WTC11 (cell line): ENCODE data around the gene ACSL4. TPM values are rescaled to one million over a fixed set of nuclear protein-coding genes. Genes with fewer than 3 reads are reported as not detected.

Source experiments
- ATAC-seq: fragments of 200-7000 bp; cut with Tn5 transposase; 2 replicates; pipeline ENCODE4 v1.10.0; 2021; ENCODE audit warnings: mild to moderate bottlenecking, moderate library complexity
- CTCF ChIA-PET: fragments of 300-600 bp; sonication (Branson Sonifier 250); formaldehyde crosslinking; loops from one replicate; lab custom pipeline; 2021; ENCODE audit warnings: antibody characterized with exemption; lab: Charles Lee
- POLR2A ChIA-PET: fragments of 350-600 bp; sonication (Branson Sonifier 250); formaldehyde crosslinking; loops from one replicate; lab custom pipeline; 2021; ENCODE audit warnings: antibody characterized with exemption; lab: Charles Lee
- DNase-seq: peaks from one replicate; pipeline ENCODE4 v3.0.0; 2021; ENCODE audit warnings: low spot score
- H3K27ac Mint-ChIP-seq: 2 replicates; pipeline ENCODE4 v1.8.0; 2021; ENCODE audit warnings: mixed read lengths
- H3K27me3 Mint-ChIP-seq: 2 replicates; pipeline ENCODE4 v1.8.0; 2021; ENCODE audit warnings: low read depth, mild to moderate bottlenecking, moderate library complexity, mixed read lengths
- H3K36me3 Mint-ChIP-seq: 2 replicates; pipeline ENCODE4 v1.8.0; 2021; ENCODE audit warnings: mixed read lengths
- H3K4me1 Mint-ChIP-seq: 2 replicates; pipeline ENCODE4 v1.8.0; 2022; ENCODE audit warnings: mixed read lengths
- H3K4me3 Mint-ChIP-seq: 2 replicates; pipeline ENCODE4 v1.8.0; 2021; ENCODE audit warnings: mild to moderate bottlenecking, moderate library complexity, mixed read lengths
- H3K9me3 Mint-ChIP-seq: 2 replicates; pipeline ENCODE4 v1.8.0; 2021; ENCODE audit warnings: mixed read lengths
- ATF1 ChIP-seq: sonication (generic); formaldehyde crosslinking; IDR thresholded peaks from 2 replicates; pipeline ENCODE4 v1.8.1; 2023; ENCODE audit warnings: mild to moderate bottlenecking, moderate library complexity, missing genetic modification reagents
- ATF3 ChIP-seq: sonication (generic); formaldehyde crosslinking; conservative IDR thresholded peaks from 2 replicates; pipeline ENCODE4 v1.8.1; 2022; ENCODE audit warnings: mild to moderate bottlenecking, missing genetic modification reagents
- CREB1 ChIP-seq: sonication (generic); formaldehyde crosslinking; IDR thresholded peaks from 2 replicates; pipeline ENCODE4 v1.8.0; 2023; ENCODE audit warnings: mild to moderate bottlenecking, missing genetic modification reagents
- CREM ChIP-seq: sonication (generic); formaldehyde crosslinking; IDR thresholded peaks from 2 replicates; pipeline ENCODE4 v1.8.1; 2022; ENCODE audit warnings: mild to moderate bottlenecking, missing genetic modification reagents, moderate library complexity
- JAZF1 ChIP-seq: fragments of 250-450 bp; sonication (Bioruptor Pico); IDR thresholded peaks from 2 replicates; pipeline ENCODE4 v1.9.0; 2021; ENCODE audit warnings: moderate library complexity, mild to moderate bottlenecking, inconsistent platforms
- MAX ChIP-seq: sonication (generic); formaldehyde crosslinking; IDR thresholded peaks from 2 replicates; pipeline ENCODE4 v1.8.0; 2022; ENCODE audit warnings: mild to moderate bottlenecking, missing genetic modification reagents
- NFATC4 ChIP-seq: fragments of 250-450 bp; sonication (Bioruptor Pico); IDR thresholded peaks from 2 replicates; pipeline ENCODE4 v1.9.0; 2021; ENCODE audit warnings: mild to moderate bottlenecking
- NR1H2 ChIP-seq: sonication (generic); formaldehyde crosslinking; IDR thresholded peaks from 2 replicates; pipeline ENCODE4 v1.9.0; 2021; ENCODE audit warnings: mild to moderate bottlenecking, moderate library complexity, missing genetic modification reagents
- PRDM15 ChIP-seq: sonication (generic); formaldehyde crosslinking; IDR thresholded peaks from 2 replicates; pipeline ENCODE4 v1.8.0; 2022; ENCODE audit warnings: missing genetic modification reagents
- SOX15 ChIP-seq: fragments of 250-450 bp; sonication (Bioruptor Pico); IDR thresholded peaks from 2 replicates; pipeline ENCODE4 v1.9.0; 2021; ENCODE audit warnings: mild to moderate bottlenecking
- TP53 ChIP-seq: sonication (generic); formaldehyde crosslinking; IDR thresholded peaks from 2 replicates; pipeline ENCODE4 v1.8.1; 2023; ENCODE audit warnings: mild to moderate bottlenecking, missing genetic modification reagents
- ZBTB43 ChIP-seq: sonication (generic); formaldehyde crosslinking; IDR thresholded peaks from 2 replicates; pipeline ENCODE4 v1.8.1; 2023; ENCODE audit warnings: mild to moderate bottlenecking, missing genetic modification reagents
- total RNA-seq: library from RNA; stranded (reverse); gene quantifications from 3 replicates; pipeline ENCODE4 v1.2.3, GENCODE V29; 2021
- TF ChIP-seq, protein P1 (sequence below): sonication (generic); formaldehyde crosslinking; IDR thresholded peaks from 2 replicates; pipeline ENCODE4 v1.8.0; 2022; ENCODE audit warnings: mild to moderate bottlenecking, missing genetic modification reagents
- TF ChIP-seq, protein P2 (sequence below): fragments of 250-450 bp; sonication (Bioruptor Pico); IDR thresholded peaks from 2 replicates; pipeline ENCODE4 v1.9.0; 2021; ENCODE audit warnings: moderate library complexity, mild to moderate bottlenecking, inconsistent platforms, borderline replicate concordance
- TF ChIP-seq, protein P3 (sequence below): sonication (generic); formaldehyde crosslinking; IDR thresholded peaks from 2 replicates; pipeline ENCODE4 v1.8.1; 2022; ENCODE audit warnings: mild to moderate bottlenecking, missing genetic modification reagents, moderate library complexity, borderline replicate concordance
- TF ChIP-seq, protein P4 (sequence below): fragments of 250-450 bp; sonication (Bioruptor Pico); conservative IDR thresholded peaks from 2 replicates; pipeline ENCODE4 v1.9.0; 2021; ENCODE audit warnings: mild to moderate bottlenecking
- TF ChIP-seq, protein P5 (sequence below): sonication (generic); formaldehyde crosslinking; IDR thresholded peaks from 2 replicates; pipeline ENCODE4 v1.8.1; 2023; ENCODE audit warnings: mild to moderate bottlenecking, missing genetic modification reagents, moderate library complexity

The ACSL4 gene
- total RNA-seq, 1 experiment from 2014 or later = 57.7 TPM

- H3K4me3 Mint-ChIP-seq = no peak overlapping the region
- ChIA-PET POLR2A (no interaction called here), CTCF (no interaction called here)
- H3K9me3 Mint-ChIP-seq = peaks cover under 1% of the 10 kb centered on the region; the same call in 1 of the 2 replicates
- no peak for ATAC-seq
- DNase-seq = no peak
- no peak overlapping the region for H3K27ac Mint-ChIP-seq
- H3K27me3 Mint-ChIP-seq = no peaks in the 10 kb centered on the region
- TF ChIP-seq, protein P1, sequence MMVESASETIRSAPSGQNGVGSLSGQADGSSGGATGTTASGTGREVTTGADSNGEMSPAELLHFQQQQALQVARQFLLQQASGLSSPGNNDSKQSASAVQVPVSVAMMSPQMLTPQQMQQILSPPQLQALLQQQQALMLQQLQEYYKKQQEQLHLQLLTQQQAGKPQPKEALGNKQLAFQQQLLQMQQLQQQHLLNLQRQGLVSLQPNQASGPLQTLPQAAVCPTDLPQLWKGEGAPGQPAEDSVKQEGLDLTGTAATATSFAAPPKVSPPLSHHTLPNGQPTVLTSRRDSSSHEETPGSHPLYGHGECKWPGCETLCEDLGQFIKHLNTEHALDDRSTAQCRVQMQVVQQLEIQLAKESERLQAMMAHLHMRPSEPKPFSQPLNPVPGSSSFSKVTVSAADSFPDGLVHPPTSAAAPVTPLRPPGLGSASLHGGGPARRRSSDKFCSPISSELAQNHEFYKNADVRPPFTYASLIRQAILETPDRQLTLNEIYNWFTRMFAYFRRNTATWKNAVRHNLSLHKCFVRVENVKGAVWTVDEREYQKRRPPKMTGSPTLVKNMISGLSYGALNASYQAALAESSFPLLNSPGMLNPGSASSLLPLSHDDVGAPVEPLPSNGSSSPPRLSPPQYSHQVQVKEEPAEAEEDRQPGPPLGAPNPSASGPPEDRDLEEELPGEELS (CRISPR knock-in tag) = no peak
- TF ChIP-seq, protein P2, sequence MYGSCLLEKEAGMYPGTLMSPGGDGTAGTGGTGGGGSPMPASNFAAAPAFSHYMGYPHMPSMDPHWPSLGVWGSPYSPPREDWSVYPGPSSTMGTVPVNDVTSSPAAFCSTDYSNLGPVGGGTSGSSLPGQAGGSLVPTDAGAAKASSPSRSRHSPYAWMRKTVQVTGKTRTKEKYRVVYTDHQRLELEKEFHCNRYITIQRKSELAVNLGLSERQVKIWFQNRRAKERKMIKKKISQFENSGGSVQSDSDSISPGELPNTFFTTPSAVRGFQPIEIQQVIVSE (CRISPR knock-in tag) = no peak
- TF ChIP-seq ATF3 (CRISPR knock-in tag) = no peak
- no peak for TF ChIP-seq TP53 (CRISPR knock-in tag)
- TF ChIP-seq ATF1 (CRISPR knock-in tag) = no peak
- TF ChIP-seq, protein P3, sequence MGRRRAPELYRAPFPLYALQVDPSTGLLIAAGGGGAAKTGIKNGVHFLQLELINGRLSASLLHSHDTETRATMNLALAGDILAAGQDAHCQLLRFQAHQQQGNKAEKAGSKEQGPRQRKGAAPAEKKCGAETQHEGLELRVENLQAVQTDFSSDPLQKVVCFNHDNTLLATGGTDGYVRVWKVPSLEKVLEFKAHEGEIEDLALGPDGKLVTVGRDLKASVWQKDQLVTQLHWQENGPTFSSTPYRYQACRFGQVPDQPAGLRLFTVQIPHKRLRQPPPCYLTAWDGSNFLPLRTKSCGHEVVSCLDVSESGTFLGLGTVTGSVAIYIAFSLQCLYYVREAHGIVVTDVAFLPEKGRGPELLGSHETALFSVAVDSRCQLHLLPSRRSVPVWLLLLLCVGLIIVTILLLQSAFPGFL (CRISPR knock-in tag) = no peak
- no peak for TF ChIP-seq PRDM15
- peaks cover 13% of the 10 kb centered on the region for H3K4me1 Mint-ChIP-seq
- no peaks in the 10 kb centered on the region; the same call in 1 of the 2 replicates for H3K36me3 Mint-ChIP-seq
Measured at GRCh38 chrX:109707319-109707718, 25.7 kb downstream of the ACSL4 start.

DNA sequence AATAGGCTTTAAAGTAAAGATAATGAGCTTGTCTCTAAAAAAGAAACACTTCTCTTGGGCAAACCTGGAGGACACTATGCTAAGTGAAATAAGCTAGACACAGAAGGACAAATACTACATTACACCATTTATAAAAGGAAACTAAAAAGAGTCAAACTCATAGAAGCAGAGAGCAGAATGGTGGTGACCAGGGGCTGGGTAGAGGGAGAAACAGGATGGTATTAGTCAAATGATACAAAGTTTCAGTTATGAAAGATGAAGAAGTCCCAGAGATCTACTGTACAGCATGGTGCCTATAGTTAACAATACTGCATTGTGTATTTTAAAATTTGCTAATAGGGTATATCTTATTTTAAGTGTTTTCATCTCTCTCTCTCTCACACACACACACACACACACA lies 28.5 kb downstream of the ACSL4 start:
- DNase-seq (no peak), ATAC-seq (no peak)
- ChIA-PET CTCF (interaction anchor here (1.1 kb wide), 1 partner anchor 153 kb away, joined by 3 read pairs; no protein-coding TSS in a partner anchor), POLR2A (no interaction called here)
- H3K9me3 Mint-ChIP-seq = peaks cover 3% of the 10 kb centered on the region; the same call in 1 of the 2 replicates
- peaks cover 9% of the 10 kb centered on the region for H3K4me1 Mint-ChIP-seq
- no peak overlapping the region for H3K4me3 Mint-ChIP-seq
- no peak overlapping the region for H3K27ac Mint-ChIP-seq
- TF ChIP-seq, protein P4, sequence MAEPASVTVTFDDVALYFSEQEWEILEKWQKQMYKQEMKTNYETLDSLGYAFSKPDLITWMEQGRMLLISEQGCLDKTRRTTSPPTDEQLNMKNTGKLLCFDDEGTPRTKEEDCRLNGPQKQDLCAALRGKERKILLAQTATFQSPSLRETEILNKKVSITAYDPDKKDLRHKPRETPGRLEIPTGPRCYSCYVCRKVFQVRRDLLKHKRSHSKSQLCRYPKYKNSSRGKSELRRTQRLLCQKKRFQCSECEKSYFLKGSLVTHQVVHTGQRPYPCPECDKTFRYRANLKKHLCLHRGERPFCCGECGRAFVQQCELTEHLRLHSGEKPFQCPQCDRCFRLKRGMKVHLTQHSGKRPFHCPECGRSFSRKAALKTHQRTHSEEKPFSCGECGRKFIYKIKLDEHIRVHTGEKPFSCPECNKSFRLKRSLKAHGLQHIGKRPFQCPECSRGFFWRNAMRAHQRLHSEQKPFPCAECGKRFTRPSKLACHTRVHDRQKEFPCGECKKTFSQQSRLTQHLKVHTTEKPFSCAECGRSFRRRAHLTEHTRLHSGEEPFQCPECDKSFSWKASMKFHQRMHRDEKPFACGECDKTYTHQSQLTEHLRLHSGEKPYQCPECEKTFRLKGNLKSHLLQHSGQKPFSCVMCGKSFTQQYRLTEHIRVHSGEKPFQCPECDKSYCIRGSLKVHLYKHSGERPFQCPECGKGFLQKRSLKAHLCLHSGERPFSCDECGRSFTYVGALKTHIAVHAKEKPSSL (CRISPR knock-in tag) = no peak
- TF ChIP-seq TP53 (CRISPR knock-in tag) = no peak
- no peak for TF ChIP-seq MAX (CRISPR knock-in tag)
- no peak for TF ChIP-seq ZBTB43
- TF ChIP-seq SOX15 (CRISPR knock-in tag) = no peak
- no peak for TF ChIP-seq JAZF1 (CRISPR knock-in tag)
- TF ChIP-seq, protein P5, sequence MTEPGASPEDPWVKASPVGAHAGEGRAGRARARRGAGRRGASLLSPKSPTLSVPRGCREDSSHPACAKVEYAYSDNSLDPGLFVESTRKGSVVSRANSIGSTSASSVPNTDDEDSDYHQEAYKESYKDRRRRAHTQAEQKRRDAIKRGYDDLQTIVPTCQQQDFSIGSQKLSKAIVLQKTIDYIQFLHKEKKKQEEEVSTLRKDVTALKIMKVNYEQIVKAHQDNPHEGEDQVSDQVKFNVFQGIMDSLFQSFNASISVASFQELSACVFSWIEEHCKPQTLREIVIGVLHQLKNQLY = no peak
- TF ChIP-seq CREB1 (CRISPR knock-in tag) = no peak
- TF ChIP-seq NR1H2 (CRISPR knock-in tag) = no peak
- TF ChIP-seq NFATC4 = no peak
- TF ChIP-seq CREM (CRISPR knock-in tag) = no peak
- H3K36me3 Mint-ChIP-seq = peaks cover 2% of the 10 kb centered on the region; the same call in 1 of the 2 replicates
- no peaks in the 10 kb centered on the region for H3K27me3 Mint-ChIP-seq
